ENCODE measurements around the gene ACACB. TPM values are rescaled to one million over a fixed set of nuclear protein-coding genes. Genes with fewer than 3 reads are reported as not detected.

Gene ACACB
- total RNA-seq, 1 experiment from 2014 or later, result 21.7 TPM

GRCh38 chr12:109173443-109174240 lies 57.3 kb downstream of the ACACB start:
- H3K27ac ChIP-seq (ENCODE audit: low read length), result no peak overlapping the region
- H3K4me2 ChIP-seq (ENCODE audit: low read length), result no peak overlapping the region
- H3K36me3 ChIP-seq (ENCODE audit: low read depth, low read length), result peaks cover 22% of the 10 kb centered on the region; the same call in 1 of the 2 replicates
- no peak for TF ChIP-seq EZH2phosphoT487 (IDR thresholded peaks at IDR 0.05; ENCODE audit: borderline replicate concordance, low read length)
- no peak for TF ChIP-seq CTCF (conservative IDR thresholded peaks at IDR 0.05; ENCODE audit: low read depth, low read length)
- no peak for TF ChIP-seq EZH2 (IDR thresholded peaks at IDR 0.05; ENCODE audit: low read length, unreplicated experiment)
- H3K9ac ChIP-seq (ENCODE audit: low read length), result no peak overlapping the region
- ATAC-seq (no peak), DNase-seq (no peak)
- no TSS peak for BruUV-seq (replicated peaks)
- no peaks in the 10 kb centered on the region for H3K27me3 ChIP-seq (ENCODE audit: low read length)
- intact Hi-C loops (cut with micrococcal nuclease), result no loop called here
- peaks cover 2% of the 10 kb centered on the region for H3K4me1 ChIP-seq (ENCODE audit: insufficient read depth, low read length)
- H3K79me2 ChIP-seq (ENCODE audit: low read length), result no peaks in the 10 kb centered on the region
- ChIA-PET CTCF (no interaction called here), POLR2A (ENCODE audit: unreplicated experiment) (no interaction called here)
- H3K9me3 ChIP-seq (ENCODE audit: low read length), result no peaks in the 10 kb centered on the region
- H3K4me3 ChIP-seq (ENCODE audit: low read length), result no peak overlapping the region
- H3K9me2 ChIP-seq (replicated peaks; ENCODE audit: low read length), result no peaks in the 10 kb centered on the region
- H4K20me1 ChIP-seq (ENCODE audit: low read length), result no peaks in the 10 kb centered on the region
- no peaks in the 10 kb centered on the region for H3F3A ChIP-seq (ENCODE audit: low read length, unreplicated experiment)
- H2AFZ ChIP-seq (ENCODE audit: low read length), result no peak overlapping the region

GRCh38 chr12:109174468-109174867 lies 58.1 kb downstream of the ACACB start:
- Histone ChIP-seq H3K9me3 (ENCODE audit: low read length) (no peaks in the 10 kb centered on the region), H3K79me2 (ENCODE audit: low read length) (no peaks in the 10 kb centered on the region), H3K4me3 (ENCODE audit: low read length) (no peak overlapping the region), H4K20me1 (ENCODE audit: low read length) (no peaks in the 10 kb centered on the region), H3K36me3 (ENCODE audit: low read depth, low read length) (peaks cover 21% of the 10 kb centered on the region; the same call in 1 of the 2 replicates), H3F3A (ENCODE audit: low read length, unreplicated experiment) (no peaks in the 10 kb centered on the region), H3K9ac (ENCODE audit: low read length) (no peak overlapping the region), H2AFZ (ENCODE audit: low read length) (no peak overlapping the region), H3K9me2 (replicated peaks; ENCODE audit: low read length) (no peaks in the 10 kb centered on the region), H3K27me3 (ENCODE audit: low read length) (no peaks in the 10 kb centered on the region), H3K27ac (ENCODE audit: low read length) (no peak overlapping the region), H3K4me2 (ENCODE audit: low read length) (no peak overlapping the region), H3K4me1 (ENCODE audit: insufficient read depth, low read length) (no peaks in the 10 kb centered on the region)
- ATAC-seq (no peak), DNase-seq (no peak)
- intact Hi-C loops (cut with micrococcal nuclease), result no loop called here
- TF ChIP-seq EZH2phosphoT487 (IDR thresholded peaks at IDR 0.05; ENCODE audit: borderline replicate concordance, low read length), result no peak
- no peak for TF ChIP-seq CTCF (conservative IDR thresholded peaks at IDR 0.05; ENCODE audit: low read depth, low read length)
- TF ChIP-seq EZH2 (IDR thresholded peaks at IDR 0.05; ENCODE audit: low read length, unreplicated experiment), result no peak
- ChIA-PET CTCF (no interaction called here), POLR2A (ENCODE audit: unreplicated experiment) (no interaction called here)
- BruUV-seq (replicated peaks), result no TSS peak

GRCh38 chr12:109178532-109178931 lies 62.1 kb downstream of the ACACB start:
- CTCF ChIA-PET, result no interaction called here
- no peak overlapping the region for H2AFZ ChIP-seq (ENCODE audit: low read length)
- H3F3A ChIP-seq (ENCODE audit: low read length, unreplicated experiment), result no peaks in the 10 kb centered on the region
- BruUV-seq (replicated peaks), result no TSS peak
- H3K9me2 ChIP-seq (replicated peaks; ENCODE audit: low read length), result no peaks in the 10 kb centered on the region
- no peak for DNase-seq
- H3K79me2 ChIP-seq (ENCODE audit: low read length), result no peaks in the 10 kb centered on the region
- no peak overlapping the region for H3K27ac ChIP-seq (ENCODE audit: low read length)
- no peaks in the 10 kb centered on the region for H3K27me3 ChIP-seq (ENCODE audit: low read length)
- ATAC-seq, result no peak
- no peak for TF ChIP-seq EZH2phosphoT487 (IDR thresholded peaks at IDR 0.05; ENCODE audit: borderline replicate concordance, low read length)
- no peak for TF ChIP-seq CTCF (conservative IDR thresholded peaks at IDR 0.05; ENCODE audit: low read depth, low read length)
- no peak for TF ChIP-seq EZH2 (IDR thresholded peaks at IDR 0.05; ENCODE audit: low read length, unreplicated experiment)
- H3K4me3 ChIP-seq (ENCODE audit: low read length), result no peak overlapping the region
- H3K36me3 ChIP-seq (ENCODE audit: low read depth, low read length), result peaks cover 5% of the 10 kb centered on the region; the same call in 1 of the 2 replicates
- H3K9me3 ChIP-seq (ENCODE audit: low read length), result no peaks in the 10 kb centered on the region
- H3K9ac ChIP-seq (ENCODE audit: low read length), result no peak overlapping the region
- POLR2A ChIA-PET (ENCODE audit: unreplicated experiment), result no interaction called here
- no peaks in the 10 kb centered on the region for H4K20me1 ChIP-seq (ENCODE audit: low read length)
- no peak overlapping the region for H3K4me2 ChIP-seq (ENCODE audit: low read length)
- no peaks in the 10 kb centered on the region for H3K4me1 ChIP-seq (ENCODE audit: insufficient read depth, low read length)
- intact Hi-C loops (cut with micrococcal nuclease), result no loop called here
